HTR-8/SVneo (cell line): ENCODE measurements around the gene VSNL1.
A peak's percentile ranks its signal among the peaks of the same experiment; 100 is the strongest.

Experiments
- DNase-seq: peaks from one replicate; pipeline ENCODE4 v3.0.0; 2011; ENCODE audit warnings: low spot score, mixed read lengths; ENCODE audit not compliant: insufficient read length
- FAIRE-seq: peaks from 2 replicates; lab custom pipeline; 2011; peaks lifted over from hg19 to GRCh38; lab: Jason Lieb, UNC

Gene VSNL1

DNA sequence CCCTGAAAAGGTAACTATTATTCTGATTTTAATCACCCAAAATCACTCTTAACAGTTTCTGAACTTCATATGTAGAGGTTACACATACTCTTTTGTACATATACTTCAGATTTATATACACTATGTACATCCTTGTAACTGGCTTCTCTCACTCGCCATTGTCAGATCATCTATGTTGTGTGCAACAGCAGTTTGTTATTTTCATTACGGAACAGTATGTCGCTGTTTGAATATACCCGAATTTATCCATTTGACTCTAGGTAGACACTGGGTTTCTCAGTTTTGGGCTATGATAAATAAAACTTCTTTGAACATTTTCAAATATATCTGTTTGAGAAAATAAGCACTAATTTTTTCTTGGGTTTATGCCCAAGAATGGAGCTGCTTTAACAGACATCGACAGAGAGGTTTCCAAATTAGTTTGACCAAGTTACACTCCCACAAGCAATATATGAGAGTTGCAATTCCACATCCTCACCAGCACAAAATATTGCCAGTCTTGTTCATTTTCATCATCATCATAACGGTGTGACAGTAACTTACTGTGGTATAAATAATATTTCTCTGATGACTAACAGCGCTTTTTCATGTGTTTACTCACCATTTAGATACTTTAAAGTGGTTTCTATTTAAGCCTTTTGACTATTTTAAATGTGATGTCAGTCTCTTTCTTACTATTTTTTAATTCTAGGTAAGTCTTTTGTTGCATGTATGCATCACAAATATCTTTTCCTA, 132.3 kb downstream of the VSNL1 start:
- DNase-seq = peak; percentile 22
- FAIRE-seq = no peak

DNA sequence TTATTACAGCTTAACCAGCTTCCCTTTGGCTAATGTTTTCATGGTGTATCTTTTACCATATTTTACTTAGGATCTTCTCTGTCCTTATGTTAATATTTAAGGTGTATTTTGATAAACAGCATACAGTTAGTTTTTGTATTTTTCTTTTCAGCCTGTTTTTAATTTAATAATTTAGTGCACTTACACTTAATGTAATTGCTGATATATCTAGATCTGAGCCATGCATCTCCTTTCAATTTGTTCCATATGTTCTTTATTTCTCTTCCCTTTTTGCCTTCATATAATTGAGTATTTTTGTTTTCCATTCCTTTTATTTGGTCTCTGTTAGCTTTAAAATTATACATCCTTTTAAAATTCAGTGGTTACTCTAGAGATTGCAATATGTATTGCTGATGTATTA, 134.3 kb downstream of the VSNL1 start:
- DNase-seq (no peak), FAIRE-seq (no peak)

DNA sequence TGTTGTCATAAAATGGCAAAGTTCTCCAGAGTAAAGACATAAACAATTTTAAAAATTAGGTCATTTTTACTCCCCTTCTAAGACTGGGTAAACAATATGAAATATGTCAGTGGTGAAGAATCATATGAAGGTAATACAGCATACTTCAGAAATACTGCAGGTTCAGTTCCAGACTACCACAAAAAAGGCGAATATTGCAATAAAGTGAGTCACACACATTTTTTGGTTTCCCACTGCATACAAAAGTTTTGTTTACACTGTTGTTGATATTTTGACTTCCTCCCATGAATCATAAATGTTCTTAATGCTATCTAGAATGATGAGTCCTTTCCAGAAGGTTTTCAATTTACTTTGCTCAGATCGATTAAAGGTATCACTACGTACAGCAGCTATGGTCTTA, 139.6 kb downstream of the VSNL1 start:
- FAIRE-seq (no peak), DNase-seq (no peak)

DNA sequence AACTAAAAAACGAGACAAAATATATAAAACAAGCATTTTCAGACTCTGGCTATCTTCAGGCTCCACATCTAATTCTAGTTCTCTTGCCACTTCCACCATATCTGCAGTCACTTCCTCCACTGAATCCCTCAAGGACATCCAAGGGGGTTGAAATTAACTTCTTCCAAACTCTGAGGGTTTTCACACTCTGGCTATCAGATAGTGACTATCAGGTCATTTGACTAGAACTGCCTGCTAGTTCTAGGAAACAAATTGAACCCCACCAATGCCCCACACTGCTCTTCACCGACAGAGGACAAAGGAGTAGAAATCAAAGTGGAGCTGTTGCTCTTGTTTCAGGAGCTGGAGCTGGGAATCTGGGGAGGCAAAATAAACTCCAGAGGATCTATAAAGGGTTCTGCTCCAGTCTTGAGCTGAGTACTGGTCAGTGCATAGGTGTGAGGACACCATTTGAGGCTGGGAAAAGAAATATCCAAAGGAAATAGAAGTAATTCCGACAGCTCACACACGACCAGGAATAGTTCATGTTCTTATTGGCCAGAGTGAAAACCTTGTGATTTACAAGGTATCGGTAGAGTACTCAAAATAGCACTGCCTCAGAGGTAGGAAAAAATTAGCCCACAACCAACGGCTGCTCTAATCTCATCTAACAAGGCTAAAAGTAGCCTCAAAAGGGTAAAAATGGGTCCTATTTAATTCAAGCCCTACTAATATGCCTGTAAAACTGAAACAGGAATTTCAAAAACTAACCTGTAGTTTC, 141.8 kb downstream of the VSNL1 start:
- DNase-seq = no peak
- FAIRE-seq = no peak

DNA sequence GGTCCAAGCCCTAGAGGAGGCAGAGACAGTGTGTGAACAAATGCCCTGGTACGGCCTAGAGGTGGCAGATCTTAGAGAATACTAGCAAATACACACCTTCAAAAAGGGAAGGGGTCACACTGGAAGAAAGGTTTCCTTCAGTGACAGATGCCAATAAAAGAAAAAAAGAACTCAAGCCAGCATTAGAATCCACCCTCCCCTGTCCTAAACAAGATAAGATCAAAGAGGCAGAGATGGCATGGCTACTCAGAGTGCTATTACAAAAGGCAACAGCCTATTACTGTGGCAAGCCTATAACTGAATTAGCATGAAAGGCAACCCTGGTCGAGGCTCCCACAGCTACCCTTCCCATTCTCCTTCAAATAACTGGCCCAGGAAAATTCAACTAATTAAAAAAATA, 143.5 kb downstream of the VSNL1 start:
- no peak for DNase-seq
- FAIRE-seq = no peak

DNA sequence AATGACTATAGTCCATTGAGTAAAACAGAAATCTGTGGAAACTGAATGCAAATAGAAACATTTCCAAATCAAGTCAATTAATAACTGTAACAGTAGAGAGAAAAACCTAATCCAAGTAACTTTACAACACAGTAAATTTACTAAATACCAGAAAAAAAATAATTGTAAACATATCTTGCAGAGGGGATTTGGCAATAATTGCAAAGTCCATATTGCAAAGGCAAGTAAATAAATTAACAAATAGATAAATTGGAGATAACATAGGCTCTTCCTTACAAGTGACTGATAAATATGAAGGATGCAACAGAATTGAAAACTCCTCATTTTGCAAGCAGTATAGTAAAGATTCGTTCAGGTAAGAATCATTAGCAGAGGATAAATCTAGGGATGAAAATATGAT, 148.1 kb downstream of the VSNL1 start:
- DNase-seq = no peak
- FAIRE-seq = no peak

DNA sequence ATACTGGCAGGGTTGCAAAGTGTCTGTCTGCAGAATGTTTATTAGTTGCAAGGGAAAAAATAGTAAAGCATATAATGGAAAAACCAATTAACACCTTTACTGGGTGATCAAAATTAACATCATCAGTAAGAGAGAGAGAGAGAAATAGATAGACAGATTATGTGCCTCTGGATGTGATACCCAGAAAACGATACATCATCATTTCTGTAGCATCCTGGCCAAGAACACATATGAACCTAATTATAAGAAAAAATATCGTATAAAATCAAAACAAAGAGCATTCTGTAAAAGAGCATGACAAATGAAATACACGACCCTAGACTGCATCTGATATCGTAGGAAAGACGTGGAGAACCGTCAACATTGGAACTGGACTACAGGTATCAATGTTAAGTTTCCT, 148.5 kb downstream of the VSNL1 start:
- FAIRE-seq = no peak
- DNase-seq = no peak

DNA sequence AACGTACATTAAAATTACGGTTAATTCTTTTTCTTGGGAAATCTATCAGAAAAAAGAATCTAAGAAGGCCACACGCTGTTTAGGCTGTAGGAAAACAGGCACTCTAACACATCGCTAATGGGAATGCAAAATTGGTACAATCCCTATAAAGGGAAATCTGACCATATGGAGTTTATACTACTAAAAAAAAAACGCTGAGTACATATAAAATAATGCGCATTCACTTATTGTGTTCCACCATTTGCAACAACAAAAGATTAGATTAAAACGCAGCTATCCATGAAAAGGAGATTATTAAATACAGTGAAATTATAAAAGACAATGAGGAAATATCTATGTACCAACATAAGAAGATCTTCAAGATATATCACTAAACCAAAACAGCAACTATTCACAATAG, 150.3 kb downstream of the VSNL1 start:
- no peak for FAIRE-seq
- DNase-seq = no peak
